ENCODE measurements around the gene PLA2G2C. TPM values are rescaled to one million over a fixed set of nuclear protein-coding genes. Genes with fewer than 3 reads are reported as not detected.

PLA2G2C gene
- total and polyA plus RNA-seq, 2 of the 8 experiments (the other 6 are each of a cell fraction or from before 2014, with no cell fraction given) = not detected

DNA sequence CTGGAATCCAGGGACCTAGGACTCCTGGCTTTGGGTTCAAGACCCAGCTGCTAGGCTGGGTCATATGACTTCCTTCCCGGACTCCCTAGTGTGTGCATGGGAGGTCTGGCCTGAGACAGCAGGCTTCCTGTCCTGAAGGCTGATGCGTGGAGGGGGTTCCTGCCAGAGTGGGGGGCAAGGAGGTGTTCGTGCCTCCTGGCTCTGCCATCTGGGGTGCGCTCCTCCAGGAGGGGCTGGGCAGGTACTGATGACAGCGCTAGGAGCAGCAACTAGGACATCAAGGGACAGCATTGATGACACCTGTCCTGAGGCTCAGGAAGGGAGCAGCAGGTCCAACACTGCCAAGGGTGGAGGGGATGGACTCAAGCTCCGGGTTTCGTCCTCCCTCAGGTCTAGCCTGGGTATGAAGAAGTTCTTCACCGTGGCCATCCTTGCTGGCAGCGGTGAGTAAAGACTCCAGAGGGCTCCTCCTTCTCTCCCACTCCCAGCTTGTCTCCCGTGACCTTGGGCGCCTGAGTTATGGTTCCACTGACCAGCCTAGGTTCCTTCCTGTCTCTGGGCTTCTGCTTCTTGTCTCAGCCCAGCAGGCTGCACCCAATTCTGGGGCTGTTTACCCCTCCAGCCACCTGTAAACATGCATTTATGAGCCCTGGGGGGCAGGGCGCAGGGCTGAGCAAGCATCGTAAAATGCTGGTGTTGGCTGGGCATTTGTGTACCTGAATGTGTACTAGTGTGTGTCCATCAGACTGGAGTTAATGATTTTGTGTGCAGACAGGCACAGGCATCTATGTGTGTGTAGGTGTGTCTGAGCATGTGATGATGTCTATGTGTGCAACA lies 46.3 kb downstream of the PLA2G2C start:
- no peak for FAIRE-seq
- Histone ChIP-seq H3K23me2 (ENCODE audit: low read depth, low read length) (peaks cover 3% of the 10 kb centered on the region; the same call in 1 of the 2 replicates), H3K4ac (replicated peaks; ENCODE audit: insufficient read length, low read depth, low read length) (no peak overlapping the region), H3K23ac (ENCODE audit: insufficient read length) (no peak overlapping the region), H3K9ac (replicated peaks in 1 of 4; ENCODE audit: extremely low read depth in 1 of 4, low read depth in 3 of 4, low read length in 3 of 4) (no peak overlapping the region), H3K14ac (ENCODE audit: insufficient read length) (no peak overlapping the region), H3K27ac (ENCODE audit: low read depth, low read length) (no peak overlapping the region), H3K4me2 (ENCODE audit: insufficient read depth in 1 of 2, low read depth in 2 of 2, low read length in 2 of 2) (no peak overlapping the region), H4K5ac (ENCODE audit: insufficient read length, low read depth, low read length) (no peak overlapping the region), H2BK5ac (ENCODE audit: low read depth, low read length) (no peak overlapping the region), H4K20me1 (replicated peaks in 1 of 2; ENCODE audit: control insufficient read depth in 1 of 2, insufficient read depth in 2 of 2, low read length in 2 of 2) (no peaks in the 10 kb centered on the region), H4K91ac (replicated peaks; ENCODE audit: insufficient read length, low read length) (no peak overlapping the region), H3K79me1 (ENCODE audit: low read depth, low read length) (no peaks in the 10 kb centered on the region), H2BK15ac (ENCODE audit: low read length) (no peak overlapping the region), H2BK20ac (ENCODE audit: low read length) (no peak overlapping the region), H3K36me3 (ENCODE audit: control insufficient read depth in 2 of 4, insufficient read depth in 4 of 4, low read length in 3 of 4) (no peaks in the 10 kb centered on the region), H4K8ac (ENCODE audit: extremely low read depth, insufficient read depth, low read length) (no peak overlapping the region), H3K18ac (ENCODE audit: extremely low read depth, low read length) (no peak overlapping the region), H3K27me3 (replicated peaks in 1 of 4; ENCODE audit: control insufficient read depth in 3 of 4, extremely low read depth in 1 of 4, insufficient read depth in 3 of 4, low read length in 3 of 4) (no peaks in the 10 kb centered on the region), H2BK12ac (ENCODE audit: low read depth, low read length) (0 out of 2 replicates have a peak overlapping the region, but pooled peaks have one; percentile 9), H3K56ac (replicated peaks; ENCODE audit: insufficient read length, low read depth, low read length) (no peak overlapping the region), H2AFZ (ENCODE audit: low read length) (no peak overlapping the region), H3K4me1 (replicated peaks in 1 of 4; ENCODE audit: control insufficient read depth in 3 of 4, insufficient read depth in 4 of 4, low read length in 3 of 4) (no peaks in the 10 kb centered on the region; a peak in 1 of 7 replicates), H3K4me3 (ENCODE audit: extremely low read depth in 1 of 4, insufficient read depth in 2 of 4, low read depth in 3 of 4, low read length in 4 of 4) (no peak overlapping the region), H2BK120ac (replicated peaks; ENCODE audit: low read depth, low read length) (no peak overlapping the region), H3K9me3 (ENCODE audit: insufficient read depth in 2 of 2, low read depth in 1 of 2, low read length in 1 of 2) (no peaks in the 10 kb centered on the region; a peak in 1 of 4 replicates), H2AK5ac (ENCODE audit: low read depth, low read length) (no peak overlapping the region), H3K79me2 (ENCODE audit: control insufficient read depth in 1 of 2, insufficient read depth in 2 of 2, low read length in 2 of 2) (no peaks in the 10 kb centered on the region)
- TF ChIP-seq RNF2 (IDR thresholded peaks at IDR 0.05; ENCODE audit: borderline replicate concordance, low read depth, low read length, missing control alignments, poor library complexity, severe bottlenecking) (no peak), EGR1 (IDR thresholded peaks at IDR 0.05; ENCODE audit: borderline replicate concordance, low read depth, low read length) (no peak), SUZ12 (IDR thresholded peaks at IDR 0.05; ENCODE audit: low read length) (no peak), ZNF274 (IDR thresholded peaks at IDR 0.05; ENCODE audit: borderline replicate concordance, extremely low read depth, low read length) (no peak), FOSL1 (IDR thresholded peaks at IDR 0.05; ENCODE audit: insufficient read depth, low read depth, low read length) (no peak), YY1 (IDR thresholded peaks at IDR 0.05; ENCODE audit: low read depth, low read length) (no peak), POLR2A (IDR thresholded peaks at IDR 0.05; ENCODE audit: control extremely low read depth in 1 of 2, low read depth in 2 of 2, low read length in 2 of 2) (no peak), KDM4A (IDR thresholded peaks at IDR 0.05; ENCODE audit: low read depth, low read length, severe bottlenecking) (no peak), CEBPB (IDR thresholded peaks at IDR 0.05; ENCODE audit: low read depth, low read length) (no peak), SIX5 (IDR thresholded peaks at IDR 0.05; ENCODE audit: low read depth, low read length) (no peak), ASH2L (IDR thresholded peaks at IDR 0.05; ENCODE audit: low read length) (no peak), RAD21 (IDR thresholded peaks at IDR 0.05 in 1 of 2, conservative IDR thresholded peaks at IDR 0.05 in 1 of 2; ENCODE audit: low read depth in 2 of 2, low read length in 2 of 2) (no peak)
- POLR2A ChIA-PET (ENCODE audit: partially characterized antibody) = no interaction called here
- 84% methylated on average over 13 of the region's 13 CpGs; no CpG with 5 or more reads in 1 of the 2 experiments for WGBS, 2 experiments (ENCODE audit: extremely low coverage in 1 of 2, insufficient coverage in 1 of 2, insufficient read length in 1 of 2, insufficient replicate concordance in 2 of 2, low coverage in 1 of 2, low lambda C conversion rate in 2 of 2, missing lambda C conversion rate in 1 of 2)
- CTCF ChIA-PET (ENCODE audit: partially characterized antibody) = interaction anchor here (0.6 kb wide), 1 partner anchor 261 kb away, joined by 3 read pairs; no protein-coding TSS in a partner anchor
- DNase-seq (ENCODE audit: low read depth in 1 of 2, low spot score in 2 of 2) = no peak

All from H1 (cell line).